Gastrocnemius medialis (tissue), 4 donors: ENCODE data around the gene SLC25A2. TPM values are rescaled to one million over a fixed set of nuclear protein-coding genes. Genes with fewer than 3 reads are reported as not detected.
A peak's percentile ranks its signal among the peaks of the same experiment; 100 is the strongest.

Experiments used
- ATAC-seq, 2 donors: fragments of 150-250 bp; one replicate each; pipeline ENCODE4 v1.9.1; 2016
- DNase-seq, 2 donors: peaks; one replicate each; pipeline ENCODE4 v3.0.0-alpha.2; 2019
- H3K27ac ChIP-seq, 4 donors: fragments of 200-600 bp; sonication (generic); 1 replicate in 1 of 4; 2 replicates in 3 of 4; pipeline ENCODE4 v1.5.1; 2016 to 2018; ENCODE audit warnings: mild to moderate bottlenecking in 2 of 4, moderate library complexity in 1 of 4
- H3K27me3 ChIP-seq, 3 donors: fragments of 200-600 bp; sonication (generic) in 2 of 3; 1 replicate in 1 of 3; 2 replicates in 2 of 3; pipeline versions ENCODE4 v1.5.1 to v1.6.0; 2016 to 2019; ENCODE audit warnings: mild to moderate bottlenecking in 1 of 3, moderate library complexity in 1 of 3
- H3K36me3 ChIP-seq, 2 donors: fragments of 200-600 bp; sonication (generic) in 1 of 2; one replicate each; pipeline ENCODE4 v1.5.1; 2017 to 2018
- H3K4me1 ChIP-seq, 2 donors: fragments of 200-600 bp; sonication (generic) in 1 of 2; one replicate each; pipeline ENCODE4 v1.5.1; 2016 to 2017; ENCODE audit warnings: mild to moderate bottlenecking in 2 of 2
- H3K4me3 ChIP-seq, 4 donors: fragments of 200-600 bp; sonication (generic) in 3 of 4; 1 replicate in 1 of 4; 2 replicates in 3 of 4; pipeline ENCODE4 v1.5.1; 2016 to 2019; ENCODE audit warnings: mild to moderate bottlenecking in 2 of 4
- H3K9me3 ChIP-seq, 3 donors: fragments of 200-600 bp; sonication (generic) in 2 of 3; 1 replicate in 1 of 3; 2 replicates in 2 of 3; pipeline ENCODE4 v1.5.1; 2016 to 2019
- CTCF ChIP-seq, 5 experiments: fragments of 450-650 bp in 3 of 5; fragments of 200-600 bp in 2 of 5; sonication (generic) in 2 of 5; IDR thresholded peaks in 4 of 5; conservative IDR thresholded peaks in 1 of 5; 1 replicate in 4 of 5; 2 replicates in 1 of 5; pipeline ENCODE4 v1.5.1; 2016 to 2019; ENCODE audit warnings: antibody characterized with exemption in 5 of 5, mild to moderate bottlenecking in 3 of 5, moderate library complexity in 3 of 5
- POLR2A ChIP-seq, 2 donors: fragments of 450-650 bp; IDR thresholded peaks; one replicate each; pipeline ENCODE4 v1.6.1; 2017; ENCODE audit warnings: antibody characterized with exemption in 2 of 2, mild to moderate bottlenecking in 2 of 2, moderate library complexity in 2 of 2
- in situ Hi-C, 4 donors: fragments of 200-750 bp; cut with MboI; loops; one replicate each; pipeline versions ENCODE4 v1.15.0 to v1.8.0; 2017; ENCODE audit warnings: low sequenced_read_pairs in 4 of 4
- intact Hi-C: fragments of 100-400 bp; cut with DNase I; formaldehyde crosslinking; loops from one replicate; pipeline ENCODE4 v1.15.1; 2023; ENCODE audit warnings: low total_unique reads
- total RNA-seq, 4 donors: library from RNA; depleted of rRNA; stranded (reverse); fragments of >200 nt; gene quantifications; one replicate each; pipeline versions ENCODE4 v1.1.0 to v1.2.3, GENCODE V29; 2016

The SLC25A2 gene
- total RNA-seq, 4 donors from 2014 or later: 0.49 TPM; not detected in 3

DNA sequence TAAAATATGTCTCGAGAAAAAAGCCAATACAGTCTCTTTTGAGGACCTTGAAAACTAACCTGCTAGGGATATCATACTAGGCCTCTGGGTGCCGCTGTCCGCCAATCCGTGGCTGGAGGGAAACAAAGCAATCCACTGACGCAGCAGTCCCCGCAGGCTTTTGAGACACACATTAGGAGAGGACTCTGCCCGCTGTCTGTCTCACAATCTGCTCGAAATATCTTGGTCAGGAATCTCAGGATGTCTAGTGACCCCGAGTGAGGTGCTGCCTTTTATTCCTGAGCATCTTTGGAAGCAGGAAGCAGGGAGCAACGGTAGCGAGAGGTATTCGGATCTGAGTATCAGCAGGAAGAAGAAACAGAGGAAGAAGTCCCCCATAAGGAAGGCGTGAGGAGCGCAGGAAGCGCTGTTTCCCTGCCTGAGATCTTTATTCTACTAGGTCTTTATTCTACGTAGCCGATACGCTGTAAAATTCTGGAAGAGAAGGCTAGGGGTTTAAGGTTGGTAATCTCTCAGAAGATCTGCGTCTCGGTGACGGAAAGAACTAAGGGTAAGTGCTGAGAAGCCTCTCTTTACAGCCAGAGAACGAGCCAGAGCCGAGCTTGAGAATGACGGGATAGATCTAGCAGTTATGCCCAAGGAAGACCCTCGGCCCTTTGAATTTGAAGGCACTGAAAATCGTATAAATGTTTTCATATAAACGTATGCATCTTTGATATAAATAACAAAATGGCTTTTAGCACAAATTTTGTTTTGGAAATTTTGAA lies 22.4 kb upstream of the SLC25A2 start:
- in situ Hi-C loops (loop anchor here in 2 of 4 donors (10.0 kb wide), 1 partner anchor 239 kb away; no protein-coding TSS in a partner anchor), intact Hi-C loops (loop anchor here (10.0 kb wide), 1 partner anchor 599 kb away; the partner anchor contains the start of gene DELE1)
- ATAC-seq (peak; percentile 94 to 95), DNase-seq (peak; percentile 51 to 80)
- H3K27me3 ChIP-seq: no peaks in the 10 kb centered on the region
- TF ChIP-seq CTCF (IDR thresholded peaks at IDR 0.05 in 4 of 5, conservative IDR thresholded peaks at IDR 0.05 in 1 of 5) (peak; percentile 49 to 79 (median 65)), POLR2A (IDR thresholded peaks at IDR 0.05) (peak; percentile 53 to 64)
- H3K4me3 ChIP-seq: peak overlapping the region; percentile 49 to 75 (median 67)
- H3K36me3 ChIP-seq: no peaks in the 10 kb centered on the region
- H3K9me3 ChIP-seq: no peaks in the 10 kb centered on the region
- peak overlapping the region; percentile 83 to 91 (median 88) for H3K27ac ChIP-seq
- peaks cover 16 to 18% of the 10 kb centered on the region in 2 donors for H3K4me1 ChIP-seq

- TF ChIP-seq CTCF (IDR thresholded peaks at IDR 0.05 in 4 of 5, conservative IDR thresholded peaks at IDR 0.05 in 1 of 5): no peak
- no peak for ATAC-seq
- peaks cover 0 to 20% (median 17%) of the 10 kb centered on the region in 3 donors for H3K9me3 ChIP-seq
- in situ Hi-C loops: loop anchor here in 2 of 4 donors (10.0 kb wide), 1 partner anchor 243 kb away; no protein-coding TSS in a partner anchor
- peaks cover 37 to 42% of the 10 kb centered on the region in 2 donors for H3K4me1 ChIP-seq
- no peak overlapping the region for H3K4me3 ChIP-seq
- intact Hi-C loops: loop anchor here (5.0 to 10.0 kb wide), 2 partner anchors 295 to 603 kb away; partner anchors contain the start of genes DELE1 and DIAPH1
- H3K27me3 ChIP-seq: no peaks in the 10 kb centered on the region
- DNase-seq: no peak
- no peak overlapping the region for H3K27ac ChIP-seq
- H3K36me3 ChIP-seq: peaks cover 3 to 26% of the 10 kb centered on the region in 2 donors
Measured at GRCh38 chr5:141322261-141322660, 18.4 kb upstream of the SLC25A2 start.

- peaks cover 32 to 35% of the 10 kb centered on the region in 2 donors for H3K4me1 ChIP-seq
- TF ChIP-seq POLR2A (IDR thresholded peaks at IDR 0.05): peak; percentile 99 to 100
- TF ChIP-seq CTCF (IDR thresholded peaks at IDR 0.05 in 4 of 5, conservative IDR thresholded peaks at IDR 0.05 in 1 of 5): peak; percentile 79 to 95 (median 88)
- DNase-seq: peak; percentile 82 to 88
- peak; percentile 94 to 97 for ATAC-seq
- in situ Hi-C loops (loop anchor here in 2 of 4 donors (10.0 kb wide), 1 partner anchor 244 kb away; no protein-coding TSS in a partner anchor), intact Hi-C loops (loop anchor here (1.0 to 10.0 kb wide), 5 partner anchors 202 to 604 kb away; partner anchors contain the start of genes DELE1 and DIAPH1)
- peak within 1 kb of the TSS; percentile 85 to 97 (median 94) for H3K27ac ChIP-seq
- no peaks in the 10 kb centered on the region for H3K27me3 ChIP-seq
- H3K9me3 ChIP-seq: peaks cover 0 to 24% (median 17%) of the 10 kb centered on the region in 3 donors
- peak within 1 kb of the TSS; percentile 62 to 86 (median 84) for H3K4me3 ChIP-seq
- H3K36me3 ChIP-seq: peaks cover 3 to 43% of the 10 kb centered on the region in 2 donors
Measured at GRCh38 chr5:141320225-141321169, 16.6 kb upstream of the SLC25A2 start, which contains the start of gene TAF7. TSS of gene TAF7 (minus strand) at chr5:141320784. CDS start at chr5:141320044, 740 bp downstream.

- peaks cover 32 to 35% of the 10 kb centered on the region in 2 donors for H3K4me1 ChIP-seq
- TF ChIP-seq CTCF (IDR thresholded peaks at IDR 0.05 in 4 of 5, conservative IDR thresholded peaks at IDR 0.05 in 1 of 5) (no peak), POLR2A (IDR thresholded peaks at IDR 0.05) (no peak)
- DNase-seq: no peak
- no peak for ATAC-seq
- no peaks in the 10 kb centered on the region for H3K27me3 ChIP-seq
- H3K4me3 ChIP-seq: peak overlapping the region; percentile 62 to 86 (median 84)
- peak overlapping the region; percentile 85 to 97 (median 94) for H3K27ac ChIP-seq
- peaks cover 0 to 24% (median 17%) of the 10 kb centered on the region in 3 donors for H3K9me3 ChIP-seq
- in situ Hi-C loops: loop anchor here in 2 of 4 donors (10.0 kb wide), 1 partner anchor 245 kb away; no protein-coding TSS in a partner anchor
- peaks cover 3 to 46% of the 10 kb centered on the region in 2 donors for H3K36me3 ChIP-seq
- intact Hi-C loops: loop anchor here (1.0 to 10.0 kb wide), 4 partner anchors 203 to 605 kb away; partner anchors contain the start of genes DELE1 and DIAPH1
Measured at GRCh38 chr5:141319699-141320098, 15.8 kb upstream of the SLC25A2 start.
